Measurements from ENCODE around the gene SEH1L.

Gene SEH1L

GRCh38 chr18:12929477-12930083, 18.2 kb upstream of the SEH1L start:
- peaks cover under 1% of the 10 kb centered on the region for H3K27me3 Mint-ChIP-seq
- H3K27ac Mint-ChIP-seq, result no peak overlapping the region
- no peaks in the 10 kb centered on the region for H3K36me3 Mint-ChIP-seq (ENCODE audit: low read depth)
- no peak overlapping the region for H3K4me3 Mint-ChIP-seq
- H3K4me1 Mint-ChIP-seq (ENCODE audit: low read depth), result peaks cover 3% of the 10 kb centered on the region
- no peak for DNase-seq
- no peaks in the 10 kb centered on the region for H3K9me3 Mint-ChIP-seq

DNA sequence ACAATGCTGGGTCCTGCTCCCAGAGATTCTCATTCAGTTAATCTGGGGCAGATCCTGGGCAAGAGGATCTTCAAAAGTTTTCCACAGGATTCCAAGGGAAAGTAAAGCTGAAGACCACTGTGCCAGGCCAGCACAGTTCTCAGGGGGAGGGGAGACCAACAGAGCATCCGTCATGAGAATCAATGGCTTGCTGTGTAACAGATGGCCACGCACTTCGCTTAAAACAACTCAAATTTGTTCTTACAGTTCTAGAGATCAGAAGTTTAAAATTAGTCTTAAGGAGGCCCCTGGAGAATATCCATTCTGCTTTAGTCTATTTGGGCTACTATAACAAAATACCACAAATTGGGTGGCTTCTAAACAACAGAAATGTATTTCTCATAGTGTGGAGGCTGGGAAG, 17.4 kb upstream of the SEH1L start:
- no peaks in the 10 kb centered on the region for H3K36me3 Mint-ChIP-seq (ENCODE audit: low read depth)
- DNase-seq, result no peak
- peaks cover 4% of the 10 kb centered on the region for H3K4me1 Mint-ChIP-seq (ENCODE audit: low read depth)
- H3K27ac Mint-ChIP-seq, result no peak overlapping the region
- peaks cover 2% of the 10 kb centered on the region for H3K27me3 Mint-ChIP-seq
- no peaks in the 10 kb centered on the region for H3K9me3 Mint-ChIP-seq
- no peak overlapping the region for H3K4me3 Mint-ChIP-seq

GRCh38 chr18:12930908-12931307, 16.9 kb upstream of the SEH1L start:
- H3K4me1 Mint-ChIP-seq (ENCODE audit: low read depth), result peaks cover 4% of the 10 kb centered on the region
- no peaks in the 10 kb centered on the region for H3K36me3 Mint-ChIP-seq (ENCODE audit: low read depth)
- peaks cover 2% of the 10 kb centered on the region for H3K27me3 Mint-ChIP-seq
- no peak overlapping the region for H3K27ac Mint-ChIP-seq
- no peak for DNase-seq
- H3K9me3 Mint-ChIP-seq, result no peaks in the 10 kb centered on the region
- no peak overlapping the region for H3K4me3 Mint-ChIP-seq

GRCh38 chr18:12933327-12933726, 14.5 kb upstream of the SEH1L start:
- no peak for DNase-seq
- Mint-ChIP-seq H3K27me3 (peaks cover 2% of the 10 kb centered on the region), H3K27ac (no peak overlapping the region), H3K36me3 (ENCODE audit: low read depth) (no peaks in the 10 kb centered on the region), H3K4me1 (ENCODE audit: low read depth) (peaks cover 4% of the 10 kb centered on the region), H3K9me3 (no peaks in the 10 kb centered on the region), H3K4me3 (no peak overlapping the region)

- peaks cover 2% of the 10 kb centered on the region for H3K27me3 Mint-ChIP-seq
- no peak overlapping the region for H3K4me3 Mint-ChIP-seq
- peak; percentile 82 for DNase-seq
- H3K27ac Mint-ChIP-seq, result no peak overlapping the region
- H3K4me1 Mint-ChIP-seq (ENCODE audit: low read depth), result peaks cover 4% of the 10 kb centered on the region
- H3K9me3 Mint-ChIP-seq, result no peaks in the 10 kb centered on the region
- H3K36me3 Mint-ChIP-seq (ENCODE audit: low read depth), result no peaks in the 10 kb centered on the region
Measured at GRCh38 chr18:12934454-12935071, 13.2 kb upstream of the SEH1L start.

DNA sequence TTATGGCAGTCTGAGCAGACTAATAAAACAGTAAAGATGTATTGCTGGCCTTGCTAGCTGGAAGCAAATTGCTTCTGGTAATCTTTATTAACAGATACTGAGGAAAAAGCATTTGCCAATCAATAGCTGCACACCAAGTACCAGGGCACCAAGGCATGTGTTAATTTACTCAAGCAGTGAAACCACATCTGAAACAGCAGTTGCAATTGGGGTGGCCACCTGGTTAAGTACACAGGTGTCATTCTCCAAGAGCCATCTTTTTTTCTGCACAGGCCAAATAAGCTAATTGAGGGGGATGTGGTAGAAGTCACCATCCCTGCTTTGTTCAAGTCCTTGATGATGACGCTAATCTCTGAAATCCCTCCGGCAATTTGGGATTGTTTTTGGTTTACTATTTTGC, 8.6 kb upstream of the SEH1L start:
- H3K4me1 Mint-ChIP-seq (ENCODE audit: low read depth), result peaks cover 6% of the 10 kb centered on the region
- H3K4me3 Mint-ChIP-seq, result no peak overlapping the region

DNA sequence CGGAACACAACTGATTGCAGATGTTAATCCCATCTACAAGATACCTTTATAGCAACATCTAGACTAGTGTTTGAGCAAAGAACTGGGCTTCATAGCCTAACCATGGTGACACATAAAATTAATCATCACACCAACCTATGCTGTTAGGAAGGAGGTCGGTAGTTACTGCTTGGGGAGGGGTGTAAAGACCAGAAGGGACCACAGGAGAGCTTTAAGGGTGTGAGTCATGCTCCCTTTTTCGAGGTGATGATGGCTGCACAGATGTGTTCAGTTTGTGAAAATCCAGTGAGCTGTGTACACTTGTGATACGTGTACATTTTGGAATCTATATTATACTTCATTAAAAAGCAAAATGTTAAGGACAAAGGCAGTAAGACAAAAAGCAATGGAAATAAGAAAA, 4.6 kb upstream of the SEH1L start:
- H3K4me3 Mint-ChIP-seq, result no peak overlapping the region
- peaks cover 21% of the 10 kb centered on the region for H3K4me1 Mint-ChIP-seq (ENCODE audit: low read depth)
- H3K9me3 Mint-ChIP-seq, result no peaks in the 10 kb centered on the region
- H3K36me3 Mint-ChIP-seq (ENCODE audit: low read depth), result peaks cover 15% of the 10 kb centered on the region
- no peaks in the 10 kb centered on the region for H3K27me3 Mint-ChIP-seq
- DNase-seq, result no peak
- no peak overlapping the region for H3K27ac Mint-ChIP-seq

More for the DNA sequence above, 8.6 kb upstream of the SEH1L start:
- Mint-ChIP-seq H3K9me3 (no peaks in the 10 kb centered on the region), H3K36me3 (ENCODE audit: low read depth) (no peaks in the 10 kb centered on the region), H3K27me3 (peaks cover 2% of the 10 kb centered on the region), H3K27ac (no peak overlapping the region)
- no peak for DNase-seq

- Mint-ChIP-seq H3K27me3 (no peaks in the 10 kb centered on the region), H3K36me3 (ENCODE audit: low read depth) (peaks cover 27% of the 10 kb centered on the region), H3K27ac (no peak overlapping the region), H3K4me1 (ENCODE audit: low read depth) (peaks cover 28% of the 10 kb centered on the region), H3K4me3 (no peak overlapping the region), H3K9me3 (no peaks in the 10 kb centered on the region)
- no peak for DNase-seq
Measured at GRCh38 chr18:12944709-12945108, 3.1 kb upstream of the SEH1L start.

DNA sequence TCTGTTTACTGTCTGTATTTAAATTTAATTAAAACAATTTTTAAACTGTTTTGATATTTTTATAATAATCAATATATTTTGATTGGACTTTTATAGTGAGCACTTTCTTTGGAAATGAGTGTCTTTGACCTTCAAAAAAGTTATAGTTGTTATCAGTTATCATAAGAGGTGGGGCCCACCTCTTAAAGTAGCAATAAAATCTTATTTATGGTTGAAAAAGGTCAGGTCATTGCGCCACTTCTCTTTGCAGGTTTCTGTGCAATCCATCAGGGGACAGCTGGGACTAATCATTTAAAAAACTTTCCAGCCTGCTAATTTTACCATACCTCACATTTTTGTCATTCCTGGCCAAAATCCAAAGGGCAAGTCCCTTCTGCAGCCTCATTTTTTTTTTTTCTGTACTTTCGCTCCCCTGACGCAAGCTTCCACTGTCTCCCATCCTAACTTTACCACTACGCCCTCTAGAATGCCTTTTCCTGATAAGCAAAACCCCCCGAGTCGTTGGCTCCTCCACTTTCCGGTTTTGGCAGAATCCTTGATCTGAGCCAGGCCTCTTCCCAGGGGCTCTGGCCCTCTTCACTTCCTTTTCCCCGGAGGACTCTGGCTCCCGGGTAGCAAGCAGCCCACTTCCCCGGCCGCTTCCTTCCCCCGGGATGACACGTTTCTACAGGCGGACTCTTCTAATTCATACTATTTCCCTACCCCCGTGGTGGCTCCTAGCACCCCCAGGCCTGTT, 1.1 kb upstream of the SEH1L start:
- no peak for DNase-seq

DNA sequence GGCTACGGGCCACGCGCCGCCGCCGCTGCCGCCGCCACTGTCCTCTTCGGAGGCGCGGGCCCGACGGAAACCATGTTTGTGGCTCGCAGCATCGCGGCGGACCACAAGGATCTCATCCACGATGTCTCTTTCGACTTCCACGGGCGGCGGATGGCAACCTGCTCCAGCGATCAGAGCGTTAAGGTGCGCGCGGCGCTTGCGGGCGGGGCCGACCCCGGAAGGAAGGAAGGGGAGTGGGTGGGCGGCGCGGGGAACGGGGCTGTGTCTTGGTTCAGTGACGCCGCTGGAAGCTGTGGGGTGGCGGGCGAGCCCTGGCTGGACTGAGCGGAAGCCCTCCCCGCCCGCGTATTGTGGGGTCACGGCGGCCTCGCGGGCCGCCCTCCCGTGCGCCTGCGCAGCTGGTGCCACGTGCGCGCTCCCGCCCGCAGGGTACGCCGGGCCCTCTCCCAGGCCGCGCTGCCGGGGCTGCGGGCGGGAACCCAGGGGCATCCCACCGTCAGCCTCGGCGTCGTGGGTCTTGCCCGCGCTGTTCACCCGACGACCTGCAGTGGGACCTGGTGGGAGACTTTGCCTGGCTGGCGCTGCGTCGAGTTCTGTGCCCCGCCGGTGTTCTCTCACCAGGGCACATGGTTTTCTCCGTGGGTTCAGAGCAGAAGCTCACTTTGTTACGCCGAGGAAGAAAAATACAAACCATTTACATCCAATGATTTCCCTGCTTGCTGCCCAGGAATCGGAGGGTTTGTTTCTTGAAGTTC, 416 bp downstream of the SEH1L start:
- Mint-ChIP-seq H3K9me3 (no peaks in the 10 kb centered on the region), H3K36me3 (ENCODE audit: low read depth) (peaks cover 58% of the 10 kb centered on the region), H3K4me1 (ENCODE audit: low read depth) (peaks cover 51% of the 10 kb centered on the region), H3K27ac (peak overlapping the region; percentile 99), H3K4me3 (peak overlapping the region; percentile 89), H3K27me3 (no peaks in the 10 kb centered on the region)
- peak; percentile 99 for DNase-seq

More for the DNA sequence above, 1.1 kb upstream of the SEH1L start:
- Mint-ChIP-seq H3K27me3 (no peaks in the 10 kb centered on the region), H3K36me3 (ENCODE audit: low read depth) (peaks cover 45% of the 10 kb centered on the region), H3K9me3 (no peaks in the 10 kb centered on the region), H3K4me1 (ENCODE audit: low read depth) (peaks cover 46% of the 10 kb centered on the region), H3K4me3 (peak overlapping the region; percentile 92), H3K27ac (peak overlapping the region; percentile 99)

DNA sequence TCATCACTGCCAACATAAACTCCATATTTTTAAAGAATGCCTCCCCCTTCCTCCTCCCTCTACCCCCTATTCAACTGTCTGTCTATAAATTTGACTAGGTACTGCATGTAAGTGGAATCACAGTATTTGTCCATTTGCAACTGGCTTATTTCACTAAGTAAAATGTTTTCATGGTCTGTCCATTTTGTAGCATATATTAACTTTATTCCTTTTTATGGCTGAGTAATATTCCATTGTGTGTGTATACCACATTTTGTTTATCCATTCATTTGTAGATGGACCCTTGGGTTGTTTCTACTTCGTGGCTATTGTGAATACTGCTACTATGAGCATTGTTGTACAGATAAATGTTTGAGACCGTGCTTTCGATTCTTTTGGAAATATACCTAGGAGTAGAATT, 10.7 kb downstream of the SEH1L start:
- no peak for DNase-seq
- peaks cover 82% of the 10 kb centered on the region for H3K36me3 Mint-ChIP-seq (ENCODE audit: low read depth)
- no peak overlapping the region for H3K4me3 Mint-ChIP-seq
- no peak overlapping the region for H3K27ac Mint-ChIP-seq
- peaks cover 21% of the 10 kb centered on the region for H3K4me1 Mint-ChIP-seq (ENCODE audit: low read depth)
- no peaks in the 10 kb centered on the region for H3K27me3 Mint-ChIP-seq
- no peaks in the 10 kb centered on the region for H3K9me3 Mint-ChIP-seq

DNA sequence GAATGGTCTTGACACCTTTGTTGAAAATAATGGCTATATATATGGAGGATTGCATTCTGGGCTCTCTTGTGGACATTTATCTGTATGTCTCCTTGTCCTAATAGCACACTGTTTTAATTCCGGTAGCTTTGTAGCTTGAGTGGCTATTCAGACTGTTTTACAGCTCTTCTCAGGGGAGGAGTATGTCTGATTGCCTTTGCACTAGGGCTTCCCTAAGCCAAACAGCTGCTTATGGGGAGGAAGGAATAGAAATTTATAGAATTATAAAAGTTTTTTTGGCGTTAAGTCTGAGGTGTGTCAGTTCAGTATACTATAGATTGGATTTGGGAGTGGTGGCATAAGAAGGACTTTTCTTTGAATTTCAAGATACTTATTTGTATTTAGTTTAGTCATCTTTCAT, 12.6 kb downstream of the SEH1L start:
- Mint-ChIP-seq H3K27ac (no peak overlapping the region), H3K4me3 (no peak overlapping the region), H3K9me3 (no peaks in the 10 kb centered on the region)

DNA sequence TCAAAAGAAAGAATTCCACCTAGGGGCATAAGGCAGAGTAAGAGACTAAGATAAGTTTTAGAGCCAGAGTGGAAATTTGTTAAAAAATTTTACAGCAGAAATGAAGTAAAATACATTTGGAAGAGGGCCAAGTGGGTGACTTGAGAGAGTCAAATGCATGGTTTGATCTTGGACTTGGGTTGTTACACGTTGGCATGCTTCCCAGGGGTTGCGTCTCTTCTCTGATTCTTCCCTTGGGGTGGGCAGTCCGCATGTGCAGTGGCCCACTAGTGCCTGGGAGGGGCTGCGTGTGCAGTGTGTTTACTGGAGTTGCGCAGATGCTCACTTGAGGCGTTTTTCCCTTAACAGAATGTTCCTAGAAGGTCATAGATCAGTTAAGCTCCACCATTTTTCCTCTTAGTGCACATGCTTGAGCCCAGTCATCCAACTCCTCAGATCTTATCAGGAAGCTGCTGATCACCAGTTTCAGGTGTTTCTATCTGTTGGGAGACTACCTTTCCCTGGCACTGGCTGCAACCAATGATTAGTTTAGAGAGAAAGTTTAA, 13.1 kb downstream of the SEH1L start:
- Mint-ChIP-seq H3K36me3 (ENCODE audit: low read depth) (peaks cover 83% of the 10 kb centered on the region), H3K27me3 (no peaks in the 10 kb centered on the region), H3K9me3 (no peaks in the 10 kb centered on the region), H3K27ac (no peak overlapping the region), H3K4me1 (ENCODE audit: low read depth) (peaks cover 21% of the 10 kb centered on the region), H3K4me3 (no peak overlapping the region)
- no peak for DNase-seq

More for the DNA sequence above, 12.6 kb downstream of the SEH1L start:
- Mint-ChIP-seq H3K36me3 (ENCODE audit: low read depth) (peaks cover 81% of the 10 kb centered on the region), H3K27me3 (no peaks in the 10 kb centered on the region), H3K4me1 (ENCODE audit: low read depth) (peaks cover 21% of the 10 kb centered on the region)
- DNase-seq, result no peak

GRCh38 chr18:12963069-12963468, 15.3 kb downstream of the SEH1L start:
- Mint-ChIP-seq H3K36me3 (ENCODE audit: low read depth) (peaks cover 88% of the 10 kb centered on the region), H3K27me3 (no peaks in the 10 kb centered on the region), H3K9me3 (no peaks in the 10 kb centered on the region), H3K27ac (no peak overlapping the region), H3K4me3 (no peak overlapping the region), H3K4me1 (ENCODE audit: low read depth) (peaks cover 28% of the 10 kb centered on the region)
- no peak for DNase-seq
